CD14-positive monocyte (primary cell): Measurements from ENCODE around the gene PLA2G6. TPM values are rescaled to one million over a fixed set of nuclear protein-coding genes. Genes with fewer than 3 reads are reported as not detected.
A peak's percentile ranks its signal among the peaks of the same experiment; 100 is the strongest.

Source experiments
- DNase-seq, 3 donors: peaks; one replicate each; pipeline ENCODE4 v3.0.0-alpha.2; 2011 to 2022
- H2AFZ ChIP-seq: 2 replicates; pipeline ENCODE4 v1.6.0; 2012; ENCODE audit warnings: mild to moderate bottlenecking, low read depth, low read length, inconsistent platforms; ENCODE audit not compliant: insufficient read depth, poor library complexity, severe bottlenecking
- H3K27ac ChIP-seq, 2 donors: 1 replicate in 1 of 2; 2 replicates in 1 of 2; pipeline ENCODE4 v1.5.1; 2012 to 2013; ENCODE audit warnings: low read length in 2 of 2, control low read depth in 1 of 2, inconsistent platforms in 1 of 2, low read depth in 1 of 2, mild to moderate bottlenecking in 1 of 2
- H3K27me3 ChIP-seq, 2 donors: one replicate each; pipeline versions ENCODE4 v1.6.0 to v1.6.1; 2011 to 2013; ENCODE audit warnings: low read length in 2 of 2; ENCODE audit not compliant: control insufficient read depth in 2 of 2, insufficient read depth in 2 of 2
- H3K36me3 ChIP-seq, 2 donors: replicated peaks in 1 of 2; 1 replicate in 1 of 2; 2 replicates in 1 of 2; pipeline versions ENCODE4 v1.5.1 to v1.6.1; 2012 to 2013; ENCODE audit warnings: low read length in 2 of 2, control low read depth in 1 of 2, inconsistent platforms in 1 of 2, mild to moderate bottlenecking in 1 of 2; ENCODE audit not compliant: insufficient read depth in 2 of 2, control insufficient read depth in 1 of 2
- H3K4me1 ChIP-seq, 2 donors: 1 replicate in 1 of 2; 2 replicates in 1 of 2; pipeline versions ENCODE4 v1.5.1 to v1.6.1; 2012 to 2013; ENCODE audit warnings: low read length in 2 of 2, control low read depth in 1 of 2, inconsistent platforms in 1 of 2, mild to moderate bottlenecking in 1 of 2, moderate library complexity in 1 of 2; ENCODE audit not compliant: insufficient read depth in 2 of 2, control insufficient read depth in 1 of 2
- H3K4me2 ChIP-seq: replicated peaks from 2 replicates; pipeline ENCODE3; 2012; ENCODE audit warnings: low read length, moderate library complexity, mild to moderate bottlenecking; ENCODE audit not compliant: poor library complexity, severe bottlenecking; ENCODE audit errors: extremely low read depth
- H3K4me3 ChIP-seq, 3 experiments: fragments of 200-600 bp in 1 of 3; sonication (generic) in 1 of 3; replicated peaks in 1 of 3; 1 replicate in 2 of 3; 2 replicates in 1 of 3; pipeline ENCODE4 v1.5.1; 2011 to 2013; ENCODE audit warnings: low read length in 3 of 3, mild to moderate bottlenecking in 3 of 3, control low read depth in 2 of 3, low read depth in 2 of 3, inconsistent platforms in 1 of 3, moderate library complexity in 1 of 3
- H3K79me2 ChIP-seq: 2 replicates; pipeline ENCODE4 v1.6.0; 2012; ENCODE audit warnings: mild to moderate bottlenecking, control low read depth, inconsistent platforms, low read length, moderate library complexity; ENCODE audit not compliant: insufficient read depth
- H3K9ac ChIP-seq: 2 replicates; pipeline ENCODE4 v1.6.0; 2017; ENCODE audit warnings: low read length, mild to moderate bottlenecking; ENCODE audit not compliant: insufficient read depth, poor library complexity, severe bottlenecking
- H3K9me3 ChIP-seq, 2 donors: replicated peaks in 1 of 2; 1 replicate in 1 of 2; 2 replicates in 1 of 2; pipeline versions ENCODE4 v1.5.1 to v1.6.1; 2012 to 2013; ENCODE audit warnings: low read length in 2 of 2, control low read depth in 1 of 2; ENCODE audit not compliant: control insufficient read depth in 1 of 2, insufficient read depth in 1 of 2
- H4K20me1 ChIP-seq: 2 replicates; pipeline ENCODE4 v1.6.0; 2012; ENCODE audit warnings: mild to moderate bottlenecking, low read length, control low read depth, moderate library complexity; ENCODE audit not compliant: insufficient read depth
- H3K27ac Mint-ChIP-seq, 7 donors: one replicate each; pipeline ENCODE4 v1.8.0; 2020; ENCODE audit warnings: mild to moderate bottlenecking in 7 of 7, mixed read lengths in 7 of 7, moderate library complexity in 6 of 7, inconsistent platforms in 2 of 7
- H3K27me3 Mint-ChIP-seq, 3 donors: one replicate each; pipeline ENCODE4 v1.8.0; 2021 to 2022; ENCODE audit warnings: low read depth in 3 of 3, mild to moderate bottlenecking in 3 of 3, mixed read lengths in 3 of 3, moderate library complexity in 3 of 3, inconsistent platforms in 1 of 3
- H3K36me3 Mint-ChIP-seq, 2 donors: one replicate each; pipeline ENCODE4 v1.8.0; 2020; ENCODE audit warnings: mixed read lengths in 2 of 2, inconsistent platforms in 1 of 2, mild to moderate bottlenecking in 1 of 2
- H3K4me1 Mint-ChIP-seq: one replicate; pipeline ENCODE4 v1.8.0; 2020; ENCODE audit warnings: mild to moderate bottlenecking, mixed read lengths
- H3K4me3 Mint-ChIP-seq, 2 donors: one replicate each; pipeline ENCODE4 v1.8.0; 2020; ENCODE audit warnings: mild to moderate bottlenecking in 2 of 2, mixed read lengths in 2 of 2, moderate library complexity in 1 of 2
- H3K9me3 Mint-ChIP-seq, 7 donors: one replicate each; pipeline ENCODE4 v1.8.0; 2020 to 2022; ENCODE audit warnings: mixed read lengths in 7 of 7, mild to moderate bottlenecking in 6 of 7, moderate library complexity in 6 of 7, inconsistent platforms in 2 of 7
- WGBS: methylation state at CpG from one replicate; pipeline ENCODE4 v1.1.5; 2013; ENCODE audit warnings: missing lambda C conversion rate; ENCODE audit not compliant: insufficient coverage; 5-methylcytosine and 5-hydroxymethylcytosine counted together
- intact Hi-C, 2 donors: fragments of 100-400 bp; cut with micrococcal nuclease; formaldehyde crosslinking; loops; one replicate each; pipeline versions ENCODE4 v1.15.0 to v1.15.1; 2023
- polyA plus RNA-seq, 3 donors: library from polyadenylated mRNA; depleted of rRNA in 1 of 3; unstranded in 2 of 3; stranded (reverse) in 1 of 3; fragments of 300-500 nt in 2 of 3; fragments of >200 nt in 1 of 3; fragmentation: Illumina TruSeq in 2 of 3; gene quantifications; 1 replicate in 2 of 3; 2 replicates in 1 of 3; pipeline ENCODE4 v1.2.3, GENCODE V29; 2012 to 2021
- TF ChIP-seq, protein P1 (sequence below): fragments of 200-600 bp; IDR thresholded peaks from one replicate; pipeline ENCODE4 v1.8.0; 2022; ENCODE audit warnings: antibody characterized with exemption, mild to moderate bottlenecking

Gene PLA2G6
- polyA plus RNA-seq, 3 donors: 0.43 to 8.3 (median 0.62) TPM

DNA sequence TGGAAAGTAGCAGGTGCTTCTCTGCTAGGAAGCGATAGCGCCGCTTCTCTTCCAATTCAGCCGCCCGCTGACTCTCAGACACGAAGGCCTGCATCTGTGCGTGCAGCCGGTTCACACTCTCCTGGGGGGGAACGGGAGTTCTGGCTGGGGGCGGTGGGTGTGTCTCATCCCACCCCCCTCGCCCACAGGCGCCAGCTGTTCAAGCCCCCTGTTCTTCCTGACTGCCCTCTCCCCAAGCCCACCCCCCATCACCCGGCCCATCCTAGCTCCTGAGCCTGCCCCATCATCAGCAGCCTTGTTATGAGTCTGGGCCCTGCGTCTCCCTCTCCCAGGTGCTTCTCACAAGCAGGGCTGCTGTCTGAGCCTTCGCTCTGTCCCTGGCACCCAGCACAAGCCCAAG lies 84.6 kb downstream of the PLA2G6 start:
- Mint-ChIP-seq H3K36me3 (no peaks in the 10 kb centered on the region), H3K27me3 (peaks cover 0 to 2% (median 1%) of the 10 kb centered on the region in 3 donors), H3K4me1 (no peaks in the 10 kb centered on the region), H3K9me3 (no peaks in the 10 kb centered on the region), H3K27ac (no peak overlapping the region), H3K4me3 (no peak overlapping the region)
- Histone ChIP-seq H4K20me1 (no peaks in the 10 kb centered on the region), H3K4me1 (no peaks in the 10 kb centered on the region), H3K9me3 (no peaks in the 10 kb centered on the region), H3K79me2 (no peaks in the 10 kb centered on the region), H3K36me3 (no peaks in the 10 kb centered on the region), H3K9ac (no peak overlapping the region), H3K4me2 (no peak overlapping the region), H3K27ac (no peak overlapping the region), H2AFZ (no peak overlapping the region), H3K4me3 (no peak overlapping the region), H3K27me3 (no peaks in the 10 kb centered on the region)
- WGBS: 95% methylated on average over 13 of the region's 15 CpGs
- no peak for DNase-seq
- intact Hi-C loops: no loop called here
- TF ChIP-seq, protein P1, sequence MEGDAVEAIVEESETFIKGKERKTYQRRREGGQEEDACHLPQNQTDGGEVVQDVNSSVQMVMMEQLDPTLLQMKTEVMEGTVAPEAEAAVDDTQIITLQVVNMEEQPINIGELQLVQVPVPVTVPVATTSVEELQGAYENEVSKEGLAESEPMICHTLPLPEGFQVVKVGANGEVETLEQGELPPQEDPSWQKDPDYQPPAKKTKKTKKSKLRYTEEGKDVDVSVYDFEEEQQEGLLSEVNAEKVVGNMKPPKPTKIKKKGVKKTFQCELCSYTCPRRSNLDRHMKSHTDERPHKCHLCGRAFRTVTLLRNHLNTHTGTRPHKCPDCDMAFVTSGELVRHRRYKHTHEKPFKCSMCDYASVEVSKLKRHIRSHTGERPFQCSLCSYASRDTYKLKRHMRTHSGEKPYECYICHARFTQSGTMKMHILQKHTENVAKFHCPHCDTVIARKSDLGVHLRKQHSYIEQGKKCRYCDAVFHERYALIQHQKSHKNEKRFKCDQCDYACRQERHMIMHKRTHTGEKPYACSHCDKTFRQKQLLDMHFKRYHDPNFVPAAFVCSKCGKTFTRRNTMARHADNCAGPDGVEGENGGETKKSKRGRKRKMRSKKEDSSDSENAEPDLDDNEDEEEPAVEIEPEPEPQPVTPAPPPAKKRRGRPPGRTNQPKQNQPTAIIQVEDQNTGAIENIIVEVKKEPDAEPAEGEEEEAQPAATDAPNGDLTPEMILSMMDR: no peak

DNA sequence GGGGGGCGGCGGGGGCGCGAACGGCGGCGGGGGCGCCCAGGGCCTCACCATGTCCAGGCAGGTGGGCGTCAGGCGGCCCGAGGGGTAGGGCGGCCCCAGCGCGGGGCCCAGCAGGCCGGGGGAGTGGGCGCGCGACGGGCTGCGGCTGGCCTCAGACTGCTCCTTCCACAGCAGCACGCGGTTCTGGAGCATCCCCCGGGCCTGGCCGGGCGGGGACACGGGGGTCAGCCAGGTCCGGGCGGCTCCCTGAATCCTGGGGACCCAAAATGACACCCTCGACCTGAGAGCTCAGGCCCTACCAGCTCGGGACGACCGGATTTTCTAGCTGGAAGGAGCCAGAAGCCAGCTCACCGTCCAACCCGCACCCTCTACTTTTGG lies 92.2 kb downstream of the PLA2G6 start:
- H3K4me3 Mint-ChIP-seq: peak overlapping the region in 1 of 2 donors; percentile 75
- Histone ChIP-seq H3K4me2 (no peak overlapping the region), H3K9ac (no peak overlapping the region), H4K20me1 (no peaks in the 10 kb centered on the region), H3K4me1 (no peaks in the 10 kb centered on the region), H2AFZ (no peak overlapping the region), H3K4me3 (no peak overlapping the region), H3K9me3 (no peaks in the 10 kb centered on the region), H3K27ac (no peak overlapping the region), H3K27me3 (peaks cover 2 to 22% of the 10 kb centered on the region in 2 donors), H3K79me2 (no peaks in the 10 kb centered on the region), H3K36me3 (no peaks in the 10 kb centered on the region)
- H3K9me3 Mint-ChIP-seq: peaks cover 0 to 3% (median 1%) of the 10 kb centered on the region in 7 donors
- H3K27ac Mint-ChIP-seq: no peak overlapping the region
- WGBS: 40% methylated on average over 31 of the region's 34 CpGs
- TF ChIP-seq, protein P1: no peak
- H3K4me1 Mint-ChIP-seq: no peaks in the 10 kb centered on the region
- H3K27me3 Mint-ChIP-seq: peaks cover 25 to 28% (median 27%) of the 10 kb centered on the region in 3 donors
- DNase-seq: no peak
- no peaks in the 10 kb centered on the region for H3K36me3 Mint-ChIP-seq
- intact Hi-C loops: no loop called here
